GM19351 (cell line): Measurements from ENCODE around the gene NELFCD.
"Not testable (repeated sequence)": the region's sequence is repeated elsewhere in the genome, so short reads cannot be mapped to it uniquely, and the experiment has no call there.

ENCODE experiments used
- ATAC-seq: cut with Tn5 transposase; IDR thresholded peaks from one replicate; pipeline ENCODE4 v1.9.1; 2021; ENCODE audit warnings: mild to moderate bottlenecking, moderate library complexity; ENCODE audit not compliant: unreplicated experiment

The NELFCD gene

GRCh38 chr20:58971429-58971828, 9.6 kb upstream of the NELFCD start:
- ATAC-seq, result no peak

- ATAC-seq, result no peak
These were observed 7.9 kb upstream of the NELFCD start for GRCh38 chr20:58973179-58973578.

GRCh38 chr20:58973866-58974265, 7.2 kb upstream of the NELFCD start:
- no peak for ATAC-seq

- ATAC-seq, result no peak
These were observed 5.7 kb upstream of the NELFCD start for GRCh38 chr20:58975353-58975752.

GRCh38 chr20:58976061-58976730, 4.9 kb upstream of the NELFCD start:
- ATAC-seq, result no peak

- ATAC-seq, result no peak
These were observed 2.5 kb upstream of the NELFCD start for GRCh38 chr20:58978351-58979190.

- ATAC-seq, result no peak
These were observed 740 bp downstream of the NELFCD start for GRCh38 chr20:58981628-58982364.

- ATAC-seq, result no peak
These were observed 1.5 kb downstream of the NELFCD start for GRCh38 chr20:58982406-58983114.

- not testable (repeated sequence) for ATAC-seq
These were observed 2.0 kb downstream of the NELFCD start for GRCh38 chr20:58983115-58983468.

- ATAC-seq, result no peak
These were observed 3.6 kb downstream of the NELFCD start for GRCh38 chr20:58984691-58985090.

GRCh38 chr20:58985656-58986055, 4.6 kb downstream of the NELFCD start:
- ATAC-seq, result no peak

GRCh38 chr20:58986286-58986967, 5.4 kb downstream of the NELFCD start:
- no peak for ATAC-seq

- no peak for ATAC-seq
These were observed 6.0 kb downstream of the NELFCD start for GRCh38 chr20:58986968-58987517.

- no peak for ATAC-seq
These were observed 6.9 kb downstream of the NELFCD start for GRCh38 chr20:58987790-58988564.

- ATAC-seq, result no peak
These were observed 7.5 kb downstream of the NELFCD start for GRCh38 chr20:58988565-58988882.

- ATAC-seq, result no peak
These were observed 8.1 kb downstream of the NELFCD start for GRCh38 chr20:58989196-58989595.

GRCh38 chr20:58990651-58991445, 9.8 kb downstream of the NELFCD start:
- ATAC-seq, result no peak

- ATAC-seq, result no peak
These were observed 10.7 kb downstream of the NELFCD start for GRCh38 chr20:58991715-58992114.

- ATAC-seq, result no peak
These were observed 11.9 kb downstream of the NELFCD start for GRCh38 chr20:58992911-58993310.
